ENCODE results near the gene ROS1. TPM values are rescaled to one million over a fixed set of nuclear protein-coding genes. Genes with fewer than 3 reads are reported as not detected.

The ROS1 gene
- total RNA-seq, 4 donors from 2014 or later: under 0.01 to 0.17 TPM; not detected in 2

- TF ChIP-seq CTCF (IDR thresholded peaks at IDR 0.05; ENCODE audit: low read depth): no peak
These were observed 135.4 kb downstream of the ROS1 start for GRCh38 chr6:117290173-117290846.

- TF ChIP-seq CTCF (IDR thresholded peaks at IDR 0.05; ENCODE audit: low read depth): no peak
These were observed 137.5 kb downstream of the ROS1 start for GRCh38 chr6:117288083-117288715.

DNA sequence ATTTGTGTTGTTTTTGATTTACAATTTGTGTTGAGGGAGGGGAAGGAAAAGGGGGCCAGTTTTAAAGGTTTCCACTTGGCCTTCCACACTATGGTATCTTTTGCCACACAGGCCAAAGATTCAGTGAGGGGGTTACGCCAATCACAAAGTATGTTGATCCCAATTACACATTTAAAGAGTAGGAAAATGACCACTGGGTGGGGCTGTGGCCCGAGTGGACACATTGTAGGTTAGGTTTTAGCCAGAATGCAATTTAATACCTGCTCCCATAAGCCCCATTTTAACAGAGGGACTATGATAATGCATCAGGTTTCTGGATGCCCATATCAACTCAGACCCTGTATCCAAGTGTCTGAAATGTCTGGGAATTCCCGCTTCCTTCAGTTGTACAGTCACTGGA lies 144.8 kb downstream of the ROS1 start:
- no peak for TF ChIP-seq CTCF (IDR thresholded peaks at IDR 0.05; ENCODE audit: low read depth)

DNA sequence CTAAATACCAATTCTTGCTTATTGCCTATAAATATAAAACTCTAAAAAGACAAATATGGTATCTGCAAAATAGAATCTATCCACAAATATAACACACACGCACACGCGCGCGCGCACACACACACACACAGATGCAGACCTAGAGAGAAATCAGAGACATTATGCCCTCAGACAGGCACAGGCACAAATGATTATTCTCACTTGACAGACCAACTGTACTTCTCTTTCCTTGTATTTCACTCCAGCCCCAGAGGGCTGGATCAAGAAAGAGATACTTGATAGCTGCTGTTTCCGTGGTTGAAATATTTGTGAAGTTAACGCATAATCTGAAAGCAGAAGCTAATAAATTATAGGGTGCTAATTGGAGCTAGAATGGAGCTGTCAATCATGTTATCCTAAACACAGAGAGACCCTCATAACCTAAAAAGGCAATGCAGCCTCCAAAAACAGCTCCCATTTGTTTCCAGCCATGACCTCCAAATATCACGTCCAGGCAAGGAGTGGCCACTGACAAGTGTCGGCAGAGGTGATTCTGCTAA lies 148.9 kb downstream of the ROS1 start:
- TF ChIP-seq CTCF (IDR thresholded peaks at IDR 0.05; ENCODE audit: low read depth): no peak

- no peak for TF ChIP-seq CTCF (IDR thresholded peaks at IDR 0.05; ENCODE audit: low read depth)
These were observed 150.0 kb downstream of the ROS1 start for GRCh38 chr6:117275711-117276110.

DNA sequence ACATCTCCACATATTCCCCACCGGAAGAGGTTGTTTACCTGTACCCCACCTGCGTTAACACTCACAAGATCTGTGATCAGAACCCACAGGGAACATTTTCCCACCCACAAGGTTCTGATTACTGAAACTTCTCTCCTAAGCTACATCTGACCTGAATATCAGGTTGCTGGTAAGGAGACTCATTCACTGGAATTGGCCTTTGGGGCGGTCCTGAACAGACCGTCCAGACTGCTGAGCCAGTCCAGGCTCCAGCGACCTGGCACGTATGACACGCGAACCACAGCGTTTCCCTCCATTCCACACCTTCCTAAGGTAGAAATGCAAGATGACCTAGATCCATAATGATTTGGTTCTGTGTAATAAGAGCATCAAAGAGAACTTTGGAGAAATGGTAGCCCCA lies 150.5 kb downstream of the ROS1 start:
- no peak for TF ChIP-seq CTCF (IDR thresholded peaks at IDR 0.05; ENCODE audit: low read depth)

- no peak for TF ChIP-seq CTCF (IDR thresholded peaks at IDR 0.05; ENCODE audit: low read depth)
These were observed 152.9 kb downstream of the ROS1 start for GRCh38 chr6:117272891-117273290.

Data from subcutaneous adipose tissue (tissue), 4 donors.